GM19193 (cell line): ENCODE measurements around the gene USP6NL.

Source experiments
- POLR2A ChIP-seq: IDR thresholded peaks from 4 replicates; pipeline ENCODE4 v1.6.1; 2011; ENCODE audit not compliant: insufficient read depth, insufficient read length; ENCODE audit errors: extremely low read depth

USP6NL gene

DNA sequence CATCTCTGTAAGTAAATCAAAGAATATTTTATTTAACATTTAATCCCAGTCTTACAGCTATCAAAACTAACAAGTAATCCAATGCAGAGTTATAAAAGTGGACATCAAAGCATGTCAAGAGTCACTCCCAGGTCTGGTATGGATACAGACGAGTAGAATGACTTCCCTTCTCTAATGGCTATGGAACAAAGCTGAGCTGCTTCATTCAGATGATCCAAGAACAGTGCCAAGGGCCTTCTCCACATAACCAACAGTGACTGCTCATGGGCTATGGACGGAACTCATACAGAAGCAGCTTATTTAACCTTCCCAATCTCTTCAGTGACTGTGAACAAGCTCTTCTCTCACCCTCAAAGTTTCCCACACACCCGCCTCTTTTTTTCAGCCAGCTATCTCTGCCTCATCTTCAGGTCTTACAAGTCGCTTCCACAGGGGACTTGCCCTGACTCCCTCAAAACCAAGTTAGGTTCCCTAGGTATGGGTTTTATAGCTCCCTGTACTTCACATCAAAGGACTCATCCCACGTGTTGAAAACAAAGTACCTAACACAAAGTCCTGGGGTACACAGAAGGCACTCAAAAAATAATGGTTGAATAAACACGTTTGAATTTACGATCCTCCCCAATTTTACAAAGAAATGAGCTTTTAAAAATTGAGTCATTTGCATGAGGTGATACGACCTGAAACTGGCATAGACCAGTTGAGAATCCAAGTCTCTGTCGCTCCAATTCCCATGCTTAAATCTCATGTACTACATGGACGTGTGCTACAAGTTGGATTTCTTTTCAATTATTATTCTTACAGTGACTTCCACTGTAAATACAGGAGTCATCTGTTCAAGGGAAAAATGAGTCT is 3.1 kb downstream of the USP6NL start:
- TF ChIP-seq POLR2A: no peak

DNA sequence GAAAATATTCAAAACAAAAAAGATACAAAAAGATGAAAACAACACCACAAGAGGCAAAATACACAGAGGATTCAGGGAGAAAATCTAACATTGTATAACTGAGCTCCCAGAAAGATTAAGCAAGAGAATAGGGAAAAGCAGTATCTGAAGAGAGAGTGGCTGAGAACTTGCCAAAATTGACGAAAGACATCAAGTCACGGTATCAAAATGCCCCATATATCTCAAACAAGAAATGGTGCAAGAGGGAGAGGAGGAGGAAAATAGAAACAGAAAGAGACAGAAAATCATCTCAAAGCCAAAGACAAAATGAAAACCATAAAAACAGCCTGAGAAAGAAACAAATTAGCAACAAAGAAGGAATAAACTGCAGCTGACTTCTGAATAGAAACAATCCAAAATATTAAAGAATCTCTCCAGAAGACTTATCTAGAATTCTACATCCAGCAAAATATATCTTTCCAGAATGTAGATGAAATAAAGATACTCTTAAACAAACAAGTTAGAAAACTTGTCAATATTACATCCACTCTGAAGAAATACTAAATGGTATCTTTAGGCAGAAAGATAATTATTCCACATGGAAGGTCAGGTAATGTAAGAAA is 5.5 kb downstream of the USP6NL start:
- no peak for TF ChIP-seq POLR2A

DNA sequence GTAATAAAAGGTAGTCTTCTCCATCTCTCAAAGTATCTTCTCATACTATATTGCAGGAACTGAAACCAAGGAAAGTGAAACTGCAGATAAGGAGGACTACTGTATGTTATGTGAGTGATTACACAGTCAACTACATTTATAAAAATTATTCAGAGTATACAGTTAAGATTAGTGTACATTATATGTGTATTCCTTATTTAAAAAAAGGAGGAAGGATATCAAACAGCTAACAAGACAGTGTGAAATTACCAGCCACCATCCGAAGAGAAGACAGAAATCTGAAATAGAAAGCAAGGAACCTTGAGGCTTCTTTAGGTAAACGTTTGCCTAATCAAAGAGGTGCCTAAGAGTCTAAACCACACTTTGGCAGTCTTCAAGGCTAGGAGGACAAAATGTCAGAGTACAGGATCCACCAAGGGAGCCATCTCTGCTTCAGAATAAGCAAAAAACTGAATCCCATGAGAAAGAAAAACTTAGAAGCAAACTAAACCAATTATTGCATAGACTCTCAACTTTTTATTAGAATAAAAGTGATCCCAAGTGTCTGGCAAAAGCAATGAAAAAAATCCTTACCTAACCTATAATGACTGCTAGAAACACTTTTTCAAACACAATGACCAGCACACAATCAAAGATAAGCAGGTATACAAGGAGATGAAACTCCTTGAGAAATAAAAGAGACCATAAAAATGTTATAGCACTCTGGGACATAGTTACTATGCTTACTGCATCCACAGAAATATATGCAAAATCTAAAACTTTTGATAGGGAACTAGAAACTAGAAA is 6.4 kb downstream of the USP6NL start:
- TF ChIP-seq POLR2A: no peak

DNA sequence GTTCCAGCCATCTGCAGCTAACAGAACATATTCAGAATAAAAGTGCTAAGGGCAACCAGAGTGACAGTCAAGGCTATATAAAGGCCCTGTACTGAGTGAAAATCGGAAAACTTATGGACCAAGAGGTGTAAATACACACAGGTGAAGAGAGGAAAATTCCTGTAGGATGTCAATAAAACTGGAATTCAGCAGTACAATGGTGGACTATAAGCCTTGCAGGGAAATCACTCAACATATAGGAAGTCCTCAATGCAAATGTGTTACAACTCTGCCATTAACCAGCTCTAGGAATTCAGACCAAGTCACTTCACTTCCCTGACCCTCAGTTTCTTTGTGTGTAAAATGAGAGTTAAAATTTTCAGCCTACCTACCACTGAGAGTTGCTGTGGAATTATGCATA is 7.7 kb downstream of the USP6NL start:
- no peak for TF ChIP-seq POLR2A

DNA sequence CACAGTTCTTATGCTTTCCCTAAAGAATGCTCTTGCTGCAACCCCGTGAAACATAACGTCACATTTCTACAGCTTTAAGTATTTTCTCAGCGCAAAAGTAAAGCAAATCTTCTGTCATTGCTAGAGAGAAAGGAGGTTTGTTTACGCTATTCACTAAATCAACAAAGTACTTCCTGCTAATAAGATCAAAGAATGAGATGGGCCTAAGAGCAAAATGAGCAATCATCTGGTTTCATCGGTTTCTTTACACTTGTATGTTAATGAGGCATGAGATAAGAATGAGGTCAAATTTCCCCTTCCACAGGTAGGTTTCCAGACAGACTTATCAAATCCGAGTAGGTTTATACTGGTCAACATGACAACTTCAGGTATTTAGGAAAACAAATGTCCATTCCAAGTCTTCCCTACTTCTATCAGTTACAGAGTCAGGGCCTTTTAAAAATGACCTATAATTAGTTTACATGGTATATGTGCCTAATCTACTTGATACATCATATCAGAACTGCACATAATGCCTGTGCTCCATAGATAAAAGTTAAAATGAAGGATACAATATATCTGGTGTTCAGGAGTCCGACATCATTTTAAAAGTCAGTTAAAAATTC is 8.4 kb downstream of the USP6NL start:
- no peak for TF ChIP-seq POLR2A

DNA sequence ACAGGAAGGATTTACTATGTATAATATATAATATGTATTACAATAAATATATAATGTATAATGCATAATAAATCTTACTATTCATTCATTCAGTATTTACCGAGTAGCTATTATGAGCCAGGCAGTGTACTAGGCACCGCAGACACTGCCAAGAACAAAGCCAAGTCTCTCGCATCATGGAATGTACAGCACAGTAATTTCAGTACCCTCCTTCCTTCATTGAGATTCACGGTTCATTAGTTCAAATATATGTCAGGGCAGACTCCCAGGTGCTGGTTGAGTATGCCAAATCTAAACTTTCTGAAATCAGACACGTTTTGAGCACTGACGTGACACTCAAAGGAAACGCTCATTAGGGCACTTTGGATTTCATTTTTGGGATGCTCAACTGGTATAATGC is 9.1 kb downstream of the USP6NL start:
- no peak for TF ChIP-seq POLR2A

DNA sequence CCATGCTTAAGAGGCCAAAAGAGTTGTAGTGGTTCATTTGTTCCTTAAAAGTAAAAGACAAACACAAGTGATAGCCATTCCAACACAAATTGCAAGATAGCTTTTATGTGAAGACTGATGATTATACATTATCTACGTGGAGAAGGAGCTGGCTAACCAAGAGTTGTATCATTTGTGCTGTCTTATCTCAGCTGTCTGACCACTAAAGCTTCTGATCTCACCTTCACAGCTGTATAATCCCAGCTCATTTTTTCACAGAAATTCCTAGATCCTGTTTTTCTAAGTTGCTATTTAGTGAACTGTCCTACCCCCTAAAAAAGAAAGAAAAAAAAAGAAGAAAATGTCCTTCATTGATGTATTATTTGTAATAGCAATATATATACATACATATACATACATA is 9.8 kb downstream of the USP6NL start:
- no peak for TF ChIP-seq POLR2A

DNA sequence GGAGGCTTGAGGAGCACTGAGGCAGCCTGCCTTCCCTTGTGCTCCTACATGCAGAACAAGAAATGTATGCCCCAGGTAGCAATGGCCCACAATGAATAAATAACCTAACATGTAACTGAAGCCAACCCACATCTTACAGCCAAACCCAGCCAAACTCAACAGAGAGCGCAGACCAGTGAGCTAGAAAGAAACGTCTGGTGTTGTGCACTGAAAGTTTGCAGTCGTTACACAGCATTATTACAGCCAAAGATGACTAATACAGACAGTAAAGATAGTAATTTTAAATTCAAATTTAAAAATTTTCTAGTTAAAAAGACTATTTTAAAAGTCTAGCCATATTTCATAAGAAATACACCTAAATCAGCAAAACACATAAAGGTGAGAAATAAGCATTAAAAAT is 11.2 kb downstream of the USP6NL start:
- TF ChIP-seq POLR2A: no peak

DNA sequence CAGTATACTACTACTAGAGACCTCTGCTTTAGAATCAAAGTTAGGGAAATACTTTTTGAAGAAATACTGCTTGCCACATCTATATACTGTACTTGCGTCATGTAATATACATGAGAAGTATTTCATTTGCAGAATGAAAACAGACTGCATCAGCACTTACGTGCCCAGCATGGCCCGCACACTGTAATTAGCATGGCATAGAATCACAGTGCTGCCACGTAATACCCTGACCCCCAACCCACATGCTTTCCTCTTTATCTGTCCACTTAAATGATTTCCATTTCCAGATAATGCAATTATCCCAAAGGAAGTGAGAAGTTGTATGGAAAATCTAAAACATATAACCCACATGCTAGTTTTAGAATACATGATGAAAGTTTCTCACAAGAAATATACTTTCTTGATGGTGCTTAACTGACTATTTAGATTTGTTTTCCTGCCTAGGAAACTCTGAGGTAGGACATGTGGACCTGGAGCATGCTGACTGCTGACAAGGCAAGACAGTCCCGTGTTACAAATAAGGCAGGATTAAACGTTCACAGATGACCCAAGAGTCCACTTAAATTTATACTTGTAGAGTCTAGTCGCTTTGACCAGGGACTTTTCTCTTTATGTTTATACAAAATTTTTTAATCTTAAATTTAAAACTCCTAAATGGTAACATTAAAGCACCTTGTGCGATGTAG is 12.6 kb downstream of the USP6NL start:
- no peak for TF ChIP-seq POLR2A

DNA sequence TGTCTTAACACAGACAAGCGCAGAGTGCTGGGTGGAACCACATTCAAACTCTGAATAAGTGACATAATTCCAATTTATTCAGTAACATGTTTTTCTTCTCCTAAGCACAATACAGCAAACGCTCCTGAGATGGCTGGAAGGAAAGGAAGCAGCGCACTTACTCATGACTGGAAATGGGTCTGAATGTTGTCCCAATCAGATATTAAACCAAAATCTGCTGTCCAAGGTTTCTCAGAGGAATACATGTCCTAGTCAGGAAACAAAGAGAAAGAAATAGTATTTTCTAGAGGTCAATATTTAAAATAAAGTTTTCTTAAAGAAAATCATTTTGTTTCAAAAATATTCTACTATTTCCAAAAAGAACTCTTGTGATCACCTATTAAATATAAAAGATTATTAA is 14.0 kb downstream of the USP6NL start:
- TF ChIP-seq POLR2A: no peak

DNA sequence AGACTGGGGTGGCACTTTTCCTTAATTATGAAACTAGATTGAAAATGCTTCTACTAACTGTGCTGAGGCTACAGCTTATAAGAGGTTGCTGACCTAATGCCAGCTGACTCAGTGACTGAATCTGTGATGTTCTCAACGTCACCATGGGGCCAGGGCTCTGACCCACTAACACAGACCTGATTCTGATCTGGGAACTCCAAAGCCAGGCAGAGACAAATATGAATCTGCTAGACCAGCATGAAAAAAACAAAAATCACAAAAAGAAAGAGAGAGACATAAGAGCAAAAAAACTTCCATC is 16.1 kb downstream of the USP6NL start:
- no peak for TF ChIP-seq POLR2A

DNA sequence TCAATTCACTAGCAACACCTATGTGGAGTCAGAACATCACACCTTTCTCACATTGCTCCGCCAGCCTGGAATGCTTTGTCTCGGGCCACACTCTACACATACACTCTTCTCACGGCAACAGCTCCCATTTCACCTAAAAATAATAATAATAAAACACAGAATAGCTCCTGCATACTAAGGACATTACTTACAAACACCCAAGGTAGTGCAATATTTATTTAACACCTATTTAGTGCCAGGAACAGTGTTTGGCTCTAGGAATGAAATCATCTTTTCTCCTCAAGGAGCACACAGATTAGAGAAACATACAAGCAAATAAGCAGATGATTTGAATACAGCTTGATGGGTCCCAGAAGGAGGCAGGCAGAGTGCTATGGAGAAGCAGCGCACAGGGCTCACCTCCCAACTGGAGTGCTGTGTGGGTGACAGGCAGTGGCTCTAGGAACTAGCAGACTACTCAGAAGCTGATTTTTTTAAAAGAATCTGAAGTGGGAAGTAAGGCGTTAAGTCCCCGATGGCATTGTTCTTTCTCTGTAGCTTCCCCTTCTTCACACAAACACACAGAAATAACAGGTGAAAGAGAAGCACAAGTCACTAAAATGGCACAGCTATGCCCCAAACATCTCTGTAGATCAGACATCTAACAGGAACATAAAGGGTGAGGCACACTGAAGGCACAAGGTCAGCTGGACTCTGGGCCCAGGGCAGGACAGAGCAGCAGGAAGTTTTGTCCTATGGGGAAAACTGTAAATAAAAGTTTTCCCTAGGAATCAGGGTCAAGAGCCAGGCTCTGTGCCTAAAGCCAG is 16.7 kb downstream of the USP6NL start:
- no peak for TF ChIP-seq POLR2A

DNA sequence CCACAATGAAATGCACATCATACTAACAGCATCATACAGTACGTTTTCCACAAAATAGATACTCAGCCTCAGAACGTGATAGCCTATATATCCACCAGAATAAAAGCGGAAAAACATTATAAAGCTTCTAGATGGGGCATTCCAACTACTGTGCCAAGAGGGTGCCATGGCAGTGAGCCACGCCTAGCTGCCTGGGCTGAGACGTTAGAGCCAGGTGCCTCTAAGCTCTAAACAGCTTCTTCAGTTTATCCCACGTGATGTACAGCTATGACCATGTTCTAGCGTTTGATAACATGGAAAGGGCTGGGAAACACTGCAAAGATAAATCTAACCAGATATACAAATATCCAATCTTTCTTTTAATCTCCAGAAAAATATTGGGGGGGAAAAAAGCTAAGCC is 17.8 kb downstream of the USP6NL start:
- no peak for TF ChIP-seq POLR2A

DNA sequence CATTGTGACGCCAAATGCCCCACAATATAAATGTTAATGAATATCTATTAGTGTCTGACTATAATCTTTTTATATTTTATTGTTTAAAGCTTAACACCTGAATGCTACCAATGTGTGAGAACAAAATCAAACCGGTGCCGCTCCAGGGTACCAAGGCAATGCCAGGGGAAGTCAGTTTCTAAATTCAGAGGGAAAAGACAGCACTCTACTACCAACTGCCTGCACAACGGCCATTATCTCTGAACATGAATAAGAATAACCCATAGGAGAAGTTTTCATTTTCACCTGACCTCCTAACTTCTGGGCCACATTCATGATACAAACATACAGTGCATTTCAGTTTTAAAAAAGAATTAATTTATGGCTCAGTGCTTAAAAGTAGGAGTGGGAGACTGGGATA is 21.7 kb downstream of the USP6NL start:
- no peak for TF ChIP-seq POLR2A
